DOHH2 (cell line): ENCODE results near the gene EMC8.

ENCODE experiments used
- H3F3A ChIP-seq: fragments of 200-600 bp; sonication (generic), shearing (Covaris generic); 2 replicates; pipeline ENCODE4 v1.6.0; 2016; ENCODE audit warnings: antibody characterized with exemption, mild to moderate bottlenecking; ENCODE audit not compliant: control insufficient read depth, insufficient read depth
- H3K27ac ChIP-seq: fragments of 200-600 bp; sonication (generic); 2 replicates; pipeline ENCODE4 v1.5.1; 2014; ENCODE audit warnings: low read depth, mild to moderate bottlenecking, low read length, moderate library complexity
- H3K27me3 ChIP-seq: fragments of 200-600 bp; sonication (generic); 2 replicates; pipeline ENCODE4 v1.6.1; 2014; ENCODE audit warnings: mild to moderate bottlenecking, low read length, mixed read lengths; ENCODE audit not compliant: control insufficient read depth
- H3K36me3 ChIP-seq: fragments of 200-600 bp; sonication (generic); 2 replicates; pipeline ENCODE4 v1.6.1; 2014; ENCODE audit warnings: mild to moderate bottlenecking, low read length, moderate library complexity, mixed read lengths; ENCODE audit not compliant: control insufficient read depth
- H3K4me1 ChIP-seq: fragments of 200-600 bp; sonication (generic); 2 replicates; pipeline ENCODE4 v1.6.1; 2014; ENCODE audit warnings: mild to moderate bottlenecking, low read length, mixed read lengths; ENCODE audit not compliant: control insufficient read depth
- H3K4me2 ChIP-seq: fragments of 200-600 bp; sonication (generic); 2 replicates; pipeline ENCODE4 v1.6.0; 2014; ENCODE audit warnings: mild to moderate bottlenecking, low read length, moderate library complexity
- H3K4me3 ChIP-seq: fragments of 200-600 bp; sonication (generic); 2 replicates; pipeline ENCODE4 v1.5.1; 2014; ENCODE audit warnings: mild to moderate bottlenecking, low read length, mixed read lengths
- H3K79me2 ChIP-seq: fragments of 200-600 bp; sonication (generic); 2 replicates; pipeline ENCODE4 v1.6.1; 2014; ENCODE audit warnings: mild to moderate bottlenecking, low read length, mixed read lengths; ENCODE audit not compliant: control insufficient read depth
- H3K9me2 ChIP-seq: fragments of 200-600 bp; sonication (generic); replicated peaks from 2 replicates; pipeline ENCODE4 v1.6.1; 2014; ENCODE audit warnings: mild to moderate bottlenecking, low read length, mixed read lengths; ENCODE audit not compliant: control insufficient read depth
- H3K9me3 ChIP-seq: fragments of 200-600 bp; sonication (generic); 2 replicates; pipeline ENCODE4 v1.6.1; 2014; ENCODE audit warnings: antibody characterized with exemption, low read length, mixed read lengths; ENCODE audit not compliant: control insufficient read depth, insufficient read depth
- H4K20me1 ChIP-seq: fragments of 200-600 bp; sonication (generic); 2 replicates; pipeline ENCODE4 v1.6.0; 2014; ENCODE audit warnings: low read depth, mild to moderate bottlenecking, antibody characterized with exemption, low read length, moderate library complexity; ENCODE audit not compliant: control insufficient read depth, insufficient read depth
- CTCF ChIP-seq: fragments of 200-600 bp; sonication (generic); IDR thresholded peaks from one replicate; pipeline ENCODE4 v1.5.1; 2014; ENCODE audit warnings: antibody characterized with exemption, mild to moderate bottlenecking, low read depth, low read length; ENCODE audit not compliant: poor library complexity, severe bottlenecking
- EZH2phosphoT487 ChIP-seq: fragments of 200-600 bp; sonication (generic); IDR thresholded peaks from 2 replicates; pipeline ENCODE4 v1.6.1; 2017; ENCODE audit warnings: borderline replicate concordance, mild to moderate bottlenecking, antibody characterized with exemption, low read length, moderate library complexity, mixed read lengths

EMC8 gene

DNA sequence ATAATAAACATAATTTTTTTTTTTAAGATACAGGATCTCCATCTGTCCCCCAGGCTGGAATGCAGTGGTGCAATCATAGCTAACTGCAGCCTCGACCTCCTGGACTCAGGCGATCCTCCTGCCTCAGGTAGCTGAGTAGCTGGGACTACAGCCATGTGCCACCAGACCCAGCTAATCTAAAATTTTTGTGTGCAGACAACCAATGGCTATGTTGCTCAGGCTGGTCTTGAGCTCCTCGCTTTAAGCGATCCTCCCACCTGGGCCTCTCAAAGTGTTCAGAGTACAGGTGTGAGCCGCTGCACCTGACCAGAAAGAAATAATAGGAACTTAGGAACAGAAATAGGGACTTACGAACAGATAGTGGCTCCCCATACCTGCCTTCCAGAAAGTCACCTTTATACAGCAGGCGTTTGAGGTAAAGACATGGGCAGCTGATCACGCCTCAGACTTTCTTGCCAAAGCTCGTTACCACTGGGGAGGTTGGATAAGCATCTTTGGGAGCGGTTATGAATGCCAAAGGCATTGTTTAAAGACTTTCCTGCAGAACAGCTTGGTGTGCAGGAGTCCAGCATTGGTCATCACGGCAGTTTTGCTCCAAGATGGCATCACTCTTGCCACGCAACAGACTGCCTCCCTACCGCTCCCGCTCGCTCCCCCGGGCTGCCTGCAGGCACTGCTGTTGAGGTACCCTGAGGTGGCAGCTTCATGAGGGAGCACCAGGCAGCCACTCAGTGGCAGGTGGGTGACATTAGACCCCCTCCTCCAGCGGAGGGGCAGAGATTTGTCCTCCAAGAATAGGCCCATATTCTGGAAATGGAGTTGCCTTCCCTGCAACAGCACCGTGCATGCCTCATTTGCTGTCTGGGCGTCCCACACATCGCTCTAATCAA is 13.7 kb upstream of the EMC8 start:
- no peaks in the 10 kb centered on the region for H3K4me1 ChIP-seq
- no peak overlapping the region for H3K27ac ChIP-seq
- no peaks in the 10 kb centered on the region for H3K9me2 ChIP-seq
- no peak overlapping the region for H3K4me3 ChIP-seq
- no peaks in the 10 kb centered on the region for H3F3A ChIP-seq
- H3K36me3 ChIP-seq, result no peaks in the 10 kb centered on the region
- no peak for TF ChIP-seq EZH2phosphoT487
- no peaks in the 10 kb centered on the region; the same call in 1 of the 2 replicates for H3K27me3 ChIP-seq
- no peaks in the 10 kb centered on the region for H3K9me3 ChIP-seq
- H4K20me1 ChIP-seq, result no peaks in the 10 kb centered on the region
- H3K79me2 ChIP-seq, result no peaks in the 10 kb centered on the region
- no peak overlapping the region for H3K4me2 ChIP-seq

GRCh38 chr16:85812031-85812807 is 12.9 kb upstream of the EMC8 start:
- no peaks in the 10 kb centered on the region for H3K36me3 ChIP-seq
- no peak overlapping the region for H3K4me3 ChIP-seq
- no peaks in the 10 kb centered on the region for H4K20me1 ChIP-seq
- no peaks in the 10 kb centered on the region for H3K9me2 ChIP-seq
- no peaks in the 10 kb centered on the region for H3K9me3 ChIP-seq
- H3F3A ChIP-seq, result no peaks in the 10 kb centered on the region
- no peaks in the 10 kb centered on the region; the same call in 1 of the 2 replicates for H3K27me3 ChIP-seq
- no peak overlapping the region for H3K27ac ChIP-seq
- no peaks in the 10 kb centered on the region for H3K4me1 ChIP-seq
- H3K79me2 ChIP-seq, result no peaks in the 10 kb centered on the region
- H3K4me2 ChIP-seq, result no peak overlapping the region
- TF ChIP-seq EZH2phosphoT487 (no peak), CTCF (no peak)

GRCh38 chr16:85810742-85811115 is 11.4 kb upstream of the EMC8 start:
- Histone ChIP-seq H3K4me3 (no peak overlapping the region), H3K79me2 (no peaks in the 10 kb centered on the region), H3K4me2 (no peak overlapping the region), H3K9me3 (no peaks in the 10 kb centered on the region), H3K36me3 (peaks cover 12% of the 10 kb centered on the region), H4K20me1 (no peaks in the 10 kb centered on the region), H3K27me3 (no peaks in the 10 kb centered on the region; the same call in 1 of the 2 replicates), H3K27ac (no peak overlapping the region), H3K4me1 (no peaks in the 10 kb centered on the region), H3F3A (no peaks in the 10 kb centered on the region), H3K9me2 (no peaks in the 10 kb centered on the region)
- no peak for TF ChIP-seq CTCF
- TF ChIP-seq EZH2phosphoT487, result no peak
